GM12864 (cell line): ENCODE measurements around the gene CCDC192.
"Not testable (repeated sequence)": the region's sequence is repeated elsewhere in the genome, so short reads cannot be mapped to it uniquely, and the experiment has no call there.

Experiments used
- DNase-seq: peaks from one replicate; pipeline ENCODE4 v3.0.0-alpha.2; 2011; ENCODE audit warnings: low read depth
- H3K4me3 ChIP-seq: 2 replicates; pipeline ENCODE4 v1.5.1; 2011; ENCODE audit warnings: mild to moderate bottlenecking, low read depth, low read length, control low read depth
- CTCF ChIP-seq: IDR thresholded peaks from 2 replicates; pipeline ENCODE4 v1.5.1; 2011; ENCODE audit warnings: low read depth, mild to moderate bottlenecking, moderate library complexity, low read length, control low read depth, inconsistent platforms; ENCODE audit errors: missing control alignments

The CCDC192 gene

GRCh38 chr5:127697894-127698600 is 5.1 kb upstream of the CCDC192 start:
- no peak for DNase-seq
- TF ChIP-seq CTCF, result no peak
- no peak overlapping the region for H3K4me3 ChIP-seq

GRCh38 chr5:127699416-127699815 is 3.8 kb upstream of the CCDC192 start:
- no peak overlapping the region for H3K4me3 ChIP-seq
- no peak for TF ChIP-seq CTCF
- no peak for DNase-seq

DNA sequence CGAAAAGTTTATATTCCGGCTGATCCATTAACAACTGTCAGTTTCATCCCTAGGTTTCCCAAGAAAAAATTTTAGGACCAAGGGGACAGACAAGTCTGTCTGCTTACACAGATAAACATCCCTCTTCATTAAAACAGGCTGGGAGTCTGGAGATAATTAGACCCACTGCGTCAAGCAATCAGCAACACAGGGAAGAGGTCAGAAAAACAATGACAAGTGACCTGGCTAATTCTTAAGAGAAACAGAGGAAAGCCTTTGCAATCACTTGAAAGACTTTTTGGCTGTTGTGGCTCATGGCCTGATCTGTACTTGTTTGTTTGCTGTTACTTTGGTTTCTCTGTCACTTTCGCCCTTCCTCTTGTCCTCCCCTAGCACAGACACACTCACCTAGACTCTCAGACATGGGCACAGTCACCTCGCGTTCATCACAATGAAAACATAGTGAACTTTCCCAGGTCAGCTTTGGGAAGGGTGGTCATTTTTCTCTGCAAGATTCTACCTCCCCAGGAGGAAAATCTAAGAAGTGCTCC is 2.9 kb upstream of the CCDC192 start:
- H3K4me3 ChIP-seq, result no peak overlapping the region
- no peak for TF ChIP-seq CTCF
- no peak for DNase-seq

- no peak overlapping the region for H3K4me3 ChIP-seq
- TF ChIP-seq CTCF, result no peak
- no peak for DNase-seq
Observed at GRCh38 chr5:127702434-127702833, 757 bp upstream of the CCDC192 start.

GRCh38 chr5:127705120-127705892 is 2.1 kb downstream of the CCDC192 start:
- DNase-seq, result no peak
- no peak overlapping the region for H3K4me3 ChIP-seq
- TF ChIP-seq CTCF, result no peak

- H3K4me3 ChIP-seq, result no peak overlapping the region
- DNase-seq, result no peak
- TF ChIP-seq CTCF, result no peak
Observed at GRCh38 chr5:127706691-127707090, 3.5 kb downstream of the CCDC192 start.

- no peak overlapping the region for H3K4me3 ChIP-seq
- TF ChIP-seq CTCF, result no peak
- no peak for DNase-seq
Observed at GRCh38 chr5:127707209-127707608, 4.0 kb downstream of the CCDC192 start.

GRCh38 chr5:127713083-127713482 is 9.9 kb downstream of the CCDC192 start:
- not testable (repeated sequence) for H3K4me3 ChIP-seq, DNase-seq
